CD8-positive, alpha-beta memory T cell (primary cell): ENCODE measurements around the gene KCNMA1. TPM values are rescaled to one million over a fixed set of nuclear protein-coding genes. Genes with fewer than 3 reads are reported as not detected.

ENCODE experiments used
- CTCF ChIA-PET: fragments of 350-600 bp; sonication (Branson Sonifier 250); formaldehyde crosslinking; loops from one replicate; lab custom pipeline; 2021; ENCODE audit warnings: antibody characterized with exemption; lab: Charles Lee
- POLR2A ChIA-PET: fragments of 350-600 bp; sonication (Branson Sonifier 250); formaldehyde crosslinking; loops from one replicate; lab custom pipeline; 2021; ENCODE audit warnings: antibody characterized with exemption; lab: Charles Lee
- DNase-seq, 5 donors: peaks; one replicate each; pipeline versions ENCODE4 v3.0.0 to v3.0.0-alpha.2; 2020 to 2022; ENCODE audit warnings: mixed read lengths in 1 of 5
- H3K27ac ChIP-seq: one replicate; pipeline ENCODE4 v1.7.0; 2013; ENCODE audit warnings: low read depth, mild to moderate bottlenecking, low read length, moderate library complexity
- H3K27me3 ChIP-seq: 2 replicates; pipeline ENCODE4 v1.7.0; 2013; ENCODE audit warnings: low read length, mild to moderate bottlenecking; ENCODE audit not compliant: insufficient read depth, poor library complexity, severe bottlenecking
- H3K36me3 ChIP-seq: 2 replicates; pipeline ENCODE4 v1.7.0; 2013; ENCODE audit warnings: mild to moderate bottlenecking, low read length, moderate library complexity; ENCODE audit not compliant: insufficient read depth
- H3K4me1 ChIP-seq: 2 replicates; pipeline ENCODE4 v1.7.0; 2013; ENCODE audit warnings: mild to moderate bottlenecking, low read length, moderate library complexity; ENCODE audit not compliant: insufficient read depth
- H3K4me3 ChIP-seq: 2 replicates; pipeline ENCODE4 v1.7.0; 2013; ENCODE audit warnings: mild to moderate bottlenecking, low read length
- H3K9me3 ChIP-seq: 2 replicates; pipeline ENCODE4 v1.7.0; 2013; ENCODE audit warnings: mild to moderate bottlenecking, low read length
- H3K27ac Mint-ChIP-seq, 8 donors: one replicate each; pipeline ENCODE4 v1.8.0; 2020 to 2021; ENCODE audit warnings: mixed read lengths in 8 of 8, mild to moderate bottlenecking in 6 of 8, inconsistent platforms in 3 of 8, moderate library complexity in 3 of 8
- H3K27me3 Mint-ChIP-seq, 2 donors: one replicate each; pipeline ENCODE4 v1.8.0; 2020 to 2021; ENCODE audit warnings: mixed read lengths in 2 of 2, mild to moderate bottlenecking in 1 of 2, moderate library complexity in 1 of 2
- H3K36me3 Mint-ChIP-seq, 3 donors: one replicate each; pipeline ENCODE4 v1.8.0; 2020 to 2021; ENCODE audit warnings: mixed read lengths in 3 of 3, inconsistent platforms in 1 of 3, mild to moderate bottlenecking in 1 of 3
- H3K4me1 Mint-ChIP-seq, 3 donors: one replicate each; pipeline ENCODE4 v1.8.0; 2020 to 2021; ENCODE audit warnings: mixed read lengths in 3 of 3, inconsistent platforms in 1 of 3, mild to moderate bottlenecking in 1 of 3
- H3K4me3 Mint-ChIP-seq, 7 donors: one replicate each; pipeline ENCODE4 v1.8.0; 2020 to 2021; ENCODE audit warnings: mixed read lengths in 7 of 7, mild to moderate bottlenecking in 6 of 7, moderate library complexity in 4 of 7, inconsistent platforms in 2 of 7
- H3K9me3 Mint-ChIP-seq, 5 donors: one replicate each; pipeline ENCODE4 v1.8.0; 2020 to 2022; ENCODE audit warnings: mixed read lengths in 5 of 5, mild to moderate bottlenecking in 3 of 5, moderate library complexity in 2 of 5, inconsistent platforms in 1 of 5
- polyA plus RNA-seq: library from polyadenylated mRNA; unstranded; fragments of 300-500 nt; fragmentation: Illumina TruSeq; gene quantifications from one replicate; pipeline ENCODE4 v1.2.3, GENCODE V29; 2021
- total RNA-seq, 2 experiments: library from RNA; stranded (reverse); gene quantifications; one replicate each; pipeline ENCODE4 v1.2.3, GENCODE V29; 2021

KCNMA1 gene
- total and polyA plus RNA-seq, 3 experiments from 2014 or later: 0.20 to 0.31 TPM; not detected in 1

DNA sequence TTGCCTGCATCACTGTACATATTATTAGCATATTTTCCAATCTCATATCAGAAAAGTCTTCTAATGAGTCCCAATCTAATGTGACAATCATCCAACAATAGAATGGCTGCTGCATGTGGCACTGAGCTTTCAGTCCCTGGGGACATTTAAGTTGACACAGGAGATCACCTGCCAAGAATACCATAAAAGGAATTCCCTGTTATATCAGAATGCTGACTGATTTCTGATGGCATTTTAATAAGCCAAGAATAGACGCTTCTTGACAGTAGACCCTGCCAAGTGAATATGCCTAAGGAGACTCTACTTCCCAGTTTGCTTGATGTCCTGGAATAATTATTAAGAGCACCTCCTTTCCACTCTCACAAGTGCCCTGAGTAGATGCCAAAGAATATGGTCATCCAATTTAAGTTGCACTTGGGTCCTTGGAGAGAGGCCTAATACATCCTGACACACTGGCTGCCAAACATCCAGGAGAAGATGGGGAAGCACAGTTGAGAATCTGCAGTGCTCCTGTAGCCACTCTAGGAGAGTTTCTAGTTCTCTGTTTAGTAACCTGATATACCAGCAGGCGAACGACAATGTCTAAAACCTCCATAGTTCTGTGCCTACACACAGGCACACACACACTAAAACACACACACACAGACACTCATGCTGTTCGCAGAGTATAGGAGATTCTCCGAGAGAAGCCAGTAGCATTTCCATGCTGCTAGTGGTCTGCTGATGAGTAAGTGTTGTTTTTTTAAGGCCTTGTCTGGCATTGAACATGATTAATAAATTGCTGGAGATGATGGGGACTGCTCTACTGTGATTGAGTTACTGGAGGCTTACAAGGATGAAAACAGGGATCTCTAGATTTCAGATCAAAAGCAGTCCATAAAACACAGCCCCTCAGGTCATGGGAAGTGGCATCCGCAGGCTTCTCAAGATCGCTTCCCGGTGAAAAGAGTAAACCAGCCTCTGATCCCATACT, 369.6 kb downstream of the KCNMA1 start:
- peaks cover 0 to 2% (median 0%) of the 10 kb centered on the region in 3 donors for H3K36me3 Mint-ChIP-seq
- ChIA-PET CTCF (interaction anchor here (0.9 kb wide), 1 partner anchor 373 kb away, joined by 3 read pairs; no protein-coding TSS in a partner anchor), POLR2A (no interaction called here)
- no peak overlapping the region for H3K4me3 Mint-ChIP-seq
- peaks cover 20% of the 10 kb centered on the region for H3K4me1 ChIP-seq
- peaks cover 33 to 43% (median 36%) of the 10 kb centered on the region in 3 donors for H3K4me1 Mint-ChIP-seq
- H3K4me3 ChIP-seq: no peak overlapping the region
- H3K9me3 Mint-ChIP-seq: no peaks in the 10 kb centered on the region
- peaks cover 0 to 3% of the 10 kb centered on the region in 2 donors for H3K27me3 Mint-ChIP-seq
- no peaks in the 10 kb centered on the region for H3K36me3 ChIP-seq
- no peak for DNase-seq
- H3K27ac ChIP-seq: no peak overlapping the region
- H3K27ac Mint-ChIP-seq: no peak overlapping the region
- H3K27me3 ChIP-seq: no peaks in the 10 kb centered on the region
- H3K9me3 ChIP-seq: no peaks in the 10 kb centered on the region

DNA sequence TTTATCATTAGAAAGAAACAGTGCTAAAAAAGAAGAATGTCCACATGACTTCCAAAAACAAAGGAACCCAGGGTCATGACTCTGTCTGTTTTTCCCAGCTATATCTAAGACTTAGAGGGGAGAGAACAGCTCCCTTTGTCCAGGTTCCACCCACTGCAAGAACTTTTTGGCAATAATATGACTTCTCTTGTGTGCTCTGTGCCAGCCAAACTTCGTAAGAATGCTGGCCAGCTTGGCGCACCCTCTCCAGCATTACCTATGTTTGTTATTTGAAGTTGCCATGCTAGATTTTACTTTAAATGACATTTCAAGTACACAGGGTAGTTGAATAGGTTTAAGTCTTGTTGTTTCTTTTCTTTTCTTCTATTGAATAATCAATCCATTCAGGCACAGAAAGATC, 371.4 kb downstream of the KCNMA1 start:
- Mint-ChIP-seq H3K27me3 (no peaks in the 10 kb centered on the region), H3K4me1 (peaks cover 44 to 49% (median 44%) of the 10 kb centered on the region in 3 donors), H3K4me3 (peak overlapping the region in 1 of 7 donors; percentile 27), H3K36me3 (peaks cover 0 to 4% (median 2%) of the 10 kb centered on the region in 3 donors), H3K9me3 (no peaks in the 10 kb centered on the region), H3K27ac (peak overlapping the region in 1 of 8 donors; percentile 70)
- no peak overlapping the region for H3K27ac ChIP-seq
- no peak for DNase-seq
- CTCF ChIA-PET: no interaction called here
- H3K9me3 ChIP-seq: no peaks in the 10 kb centered on the region
- POLR2A ChIA-PET: interaction anchor here (0.7 kb wide), 1 partner anchor 13 kb away, joined by 3 read pairs; no protein-coding TSS in a partner anchor
- H3K4me1 ChIP-seq: peaks cover 20% of the 10 kb centered on the region
- H3K4me3 ChIP-seq: no peak overlapping the region
- H3K27me3 ChIP-seq: no peaks in the 10 kb centered on the region
- H3K36me3 ChIP-seq: no peaks in the 10 kb centered on the region

DNA sequence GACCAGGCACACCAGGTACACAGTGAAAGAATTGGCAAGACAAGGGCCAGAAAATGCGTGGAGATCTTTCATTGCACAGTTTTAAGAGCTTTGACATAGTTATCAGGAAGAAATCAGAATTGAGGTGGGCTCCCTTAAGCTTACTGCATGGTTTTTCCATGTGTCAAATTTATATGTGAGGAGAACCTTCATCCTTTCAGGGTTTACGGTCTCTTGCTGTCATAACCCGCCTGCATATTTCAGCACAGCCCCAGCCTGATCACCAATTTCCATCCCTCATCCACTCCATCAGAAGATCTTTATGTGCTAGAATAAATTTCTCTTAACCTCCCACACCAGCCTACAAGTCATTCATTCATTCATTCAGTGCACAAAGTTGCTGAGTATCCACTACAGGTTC, 373.1 kb downstream of the KCNMA1 start:
- H3K27ac ChIP-seq: no peak overlapping the region
- peak overlapping the region; percentile 5 to 81 (median 70) for H3K4me3 Mint-ChIP-seq
- peak overlapping the region; percentile 27 for H3K4me3 ChIP-seq
- no peaks in the 10 kb centered on the region for H3K27me3 ChIP-seq
- no peaks in the 10 kb centered on the region for H3K36me3 ChIP-seq
- CTCF ChIA-PET: no interaction called here
- H3K4me1 Mint-ChIP-seq: peaks cover 47 to 53% (median 51%) of the 10 kb centered on the region in 3 donors
- H3K9me3 Mint-ChIP-seq: no peaks in the 10 kb centered on the region
- DNase-seq: no peak
- H3K36me3 Mint-ChIP-seq: peaks cover 0 to 7% (median 4%) of the 10 kb centered on the region in 3 donors
- peak overlapping the region; percentile 28 to 90 (median 65) for H3K27ac Mint-ChIP-seq
- POLR2A ChIA-PET: no interaction called here
- H3K4me1 ChIP-seq: peaks cover 20% of the 10 kb centered on the region
- no peaks in the 10 kb centered on the region for H3K9me3 ChIP-seq
- H3K27me3 Mint-ChIP-seq: no peaks in the 10 kb centered on the region

- Histone ChIP-seq H3K9me3 (no peaks in the 10 kb centered on the region), H3K27me3 (no peaks in the 10 kb centered on the region), H3K36me3 (no peaks in the 10 kb centered on the region), H3K4me1 (peaks cover 20% of the 10 kb centered on the region), H3K27ac (no peak overlapping the region), H3K4me3 (peak overlapping the region; percentile 27)
- peak overlapping the region; percentile 5 to 81 (median 70) for H3K4me3 Mint-ChIP-seq
- peak in 2 of 5 donors; percentile 25 to 55 for DNase-seq
- no peaks in the 10 kb centered on the region for H3K27me3 Mint-ChIP-seq
- peaks cover 0 to 7% (median 4%) of the 10 kb centered on the region in 3 donors for H3K36me3 Mint-ChIP-seq
- H3K9me3 Mint-ChIP-seq: no peaks in the 10 kb centered on the region
- peaks cover 47 to 53% (median 51%) of the 10 kb centered on the region in 3 donors for H3K4me1 Mint-ChIP-seq
- ChIA-PET POLR2A (no interaction called here), CTCF (no interaction called here)
- peak overlapping the region; percentile 28 to 90 (median 65) for H3K27ac Mint-ChIP-seq
These were observed 373.5 kb downstream of the KCNMA1 start for GRCh38 chr10:77264107-77264506.

DNA sequence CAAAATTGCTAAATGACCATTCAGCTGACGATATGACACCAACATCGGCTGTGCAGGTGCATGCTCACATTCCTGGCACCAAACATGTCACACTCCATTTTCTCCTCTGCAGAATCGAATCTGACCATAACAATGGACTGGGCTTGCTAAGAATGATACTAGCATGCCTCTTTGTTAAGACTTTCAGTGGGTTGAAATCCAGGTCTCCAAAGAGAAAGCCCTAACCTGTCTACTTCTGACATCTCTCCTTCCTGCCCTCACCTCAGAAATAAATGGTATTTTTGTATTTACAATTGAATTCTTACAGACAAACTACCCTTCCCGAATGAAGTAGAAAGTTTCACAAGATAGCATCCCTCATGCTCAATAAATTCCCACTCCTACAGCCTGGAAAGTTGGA, 373.9 kb downstream of the KCNMA1 start:
- peaks cover 47 to 53% (median 51%) of the 10 kb centered on the region in 3 donors for H3K4me1 Mint-ChIP-seq
- ChIA-PET POLR2A (no interaction called here), CTCF (no interaction called here)
- peaks cover 0 to 7% (median 4%) of the 10 kb centered on the region in 3 donors for H3K36me3 Mint-ChIP-seq
- peak overlapping the region; percentile 5 to 81 (median 70) for H3K4me3 Mint-ChIP-seq
- H3K27ac ChIP-seq: no peak overlapping the region
- no peak overlapping the region for H3K4me3 ChIP-seq
- H3K27me3 ChIP-seq: no peaks in the 10 kb centered on the region
- H3K4me1 ChIP-seq: peaks cover 20% of the 10 kb centered on the region
- no peaks in the 10 kb centered on the region for H3K9me3 Mint-ChIP-seq
- no peaks in the 10 kb centered on the region for H3K27me3 Mint-ChIP-seq
- H3K27ac Mint-ChIP-seq: peak overlapping the region in 7 of 8 donors; percentile 39 to 90 (median 69)
- no peak for DNase-seq
- no peaks in the 10 kb centered on the region for H3K36me3 ChIP-seq
- H3K9me3 ChIP-seq: no peaks in the 10 kb centered on the region

DNA sequence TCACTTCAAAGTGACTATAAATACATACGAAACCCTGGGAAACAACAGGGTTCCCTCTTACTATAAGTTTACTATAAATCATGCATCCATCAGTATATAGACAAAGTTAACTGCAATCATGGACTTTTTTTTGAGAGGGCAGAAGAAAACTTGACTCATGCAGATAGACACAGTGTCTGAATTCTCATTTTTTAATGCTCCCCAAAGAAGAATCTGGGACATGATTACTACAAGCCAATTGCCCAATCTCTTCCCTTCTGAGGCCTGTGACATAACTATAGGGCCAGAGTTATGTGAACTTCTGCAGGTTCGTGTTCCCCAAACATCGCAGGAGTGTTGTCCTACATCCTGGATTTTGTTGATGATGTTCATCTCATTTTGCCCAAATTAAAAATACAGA, 376.5 kb downstream of the KCNMA1 start:
- ChIA-PET CTCF (no interaction called here), POLR2A (no interaction called here)
- H3K27me3 Mint-ChIP-seq: no peaks in the 10 kb centered on the region
- H3K36me3 ChIP-seq: no peaks in the 10 kb centered on the region
- H3K4me1 Mint-ChIP-seq: peaks cover 43 to 44% (median 43%) of the 10 kb centered on the region in 3 donors
- peaks cover 0 to 16% (median 4%) of the 10 kb centered on the region in 3 donors for H3K36me3 Mint-ChIP-seq
- no peak for DNase-seq
- H3K4me3 ChIP-seq: no peak overlapping the region
- H3K9me3 ChIP-seq: no peaks in the 10 kb centered on the region
- H3K9me3 Mint-ChIP-seq: peaks cover 0 to 3% (median 0%) of the 10 kb centered on the region in 5 donors
- no peaks in the 10 kb centered on the region for H3K27me3 ChIP-seq
- no peak overlapping the region for H3K4me3 Mint-ChIP-seq
- no peak overlapping the region for H3K27ac Mint-ChIP-seq
- no peak overlapping the region for H3K27ac ChIP-seq
- H3K4me1 ChIP-seq: peaks cover 19% of the 10 kb centered on the region

GRCh38 chr10:77259171-77259874, 378.3 kb downstream of the KCNMA1 start:
- CTCF ChIA-PET: no interaction called here
- Mint-ChIP-seq H3K36me3 (peaks cover 0 to 16% (median 4%) of the 10 kb centered on the region in 3 donors), H3K4me1 (peaks cover 33 to 36% (median 33%) of the 10 kb centered on the region in 3 donors), H3K4me3 (no peak overlapping the region), H3K27me3 (no peaks in the 10 kb centered on the region), H3K9me3 (peaks cover 0 to 3% (median 0%) of the 10 kb centered on the region in 5 donors), H3K27ac (peak overlapping the region in 2 of 8 donors; percentile 9 to 25)
- no peak overlapping the region for H3K27ac ChIP-seq
- DNase-seq: no peak
- POLR2A ChIA-PET: no interaction called here
- no peak overlapping the region for H3K4me3 ChIP-seq
- H3K36me3 ChIP-seq: no peaks in the 10 kb centered on the region
- H3K27me3 ChIP-seq: no peaks in the 10 kb centered on the region
- peaks cover 7% of the 10 kb centered on the region for H3K4me1 ChIP-seq
- no peaks in the 10 kb centered on the region for H3K9me3 ChIP-seq
